Measurements from ENCODE around the gene GLRA1.
"Not testable (repeated sequence)": the region's sequence is repeated elsewhere in the genome, so short reads cannot be mapped to it uniquely, and the experiment has no call there.

Gene GLRA1

DNA sequence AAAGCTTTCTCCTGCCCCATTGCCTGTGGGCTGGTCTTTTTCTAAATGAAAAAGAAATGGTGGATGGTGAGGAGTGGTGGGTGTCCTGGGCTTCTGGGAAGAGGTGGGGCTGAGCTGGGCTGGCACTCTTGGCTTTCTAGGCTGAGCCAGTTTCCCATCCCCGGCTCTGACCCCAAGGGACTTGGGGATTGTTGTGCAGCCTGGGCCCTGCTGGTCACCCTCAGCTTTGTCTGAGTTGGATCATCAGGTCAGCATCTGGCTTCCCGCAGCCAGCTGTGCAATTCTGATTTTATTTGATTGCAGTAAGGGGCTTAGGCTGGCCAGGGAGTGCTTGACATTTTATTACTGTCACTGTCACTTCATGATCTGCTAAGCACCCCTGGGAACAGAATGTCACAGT, 25.3 kb downstream of the GLRA1 start:
- peaks cover 32% of the 10 kb centered on the region for H3K4me1 ChIP-seq (ENCODE audit: control insufficient read depth, low read depth, low read length)
- H3K4me3 ChIP-seq (ENCODE audit: low read length), result no peak overlapping the region
- no peak overlapping the region for H3K9ac ChIP-seq (ENCODE audit: low read length)
- H3K27me3 ChIP-seq (ENCODE audit: control insufficient read depth, insufficient read depth, low read length), result peaks cover 68% of the 10 kb centered on the region
- H3K36me3 ChIP-seq (ENCODE audit: control insufficient read depth, low read depth, low read length), result no peaks in the 10 kb centered on the region
- no peak overlapping the region for H3K27ac ChIP-seq (ENCODE audit: low read length)
- H3K9me3 ChIP-seq (ENCODE audit: control insufficient read depth, low read depth, low read length), result no peaks in the 10 kb centered on the region

- Histone ChIP-seq H3K4me1 (ENCODE audit: control insufficient read depth, low read depth, low read length) (peaks cover 17% of the 10 kb centered on the region), H3K4me3 (ENCODE audit: low read length) (no peak overlapping the region)
Measured at GRCh38 chr5:151897896-151898295, 26.8 kb downstream of the GLRA1 start.

GRCh38 chr5:151897020-151897552, 27.6 kb downstream of the GLRA1 start:
- Histone ChIP-seq H3K4me3 (ENCODE audit: low read length) (no peak overlapping the region), H3K9ac (ENCODE audit: low read length) (no peak overlapping the region), H3K27me3 (ENCODE audit: control insufficient read depth, insufficient read depth, low read length) (peaks cover 45% of the 10 kb centered on the region), H3K36me3 (ENCODE audit: control insufficient read depth, low read depth, low read length) (no peaks in the 10 kb centered on the region), H3K9me3 (ENCODE audit: control insufficient read depth, low read depth, low read length) (no peaks in the 10 kb centered on the region), H3K4me1 (ENCODE audit: control insufficient read depth, low read depth, low read length) (peaks cover 10% of the 10 kb centered on the region), H3K27ac (ENCODE audit: low read length) (no peak overlapping the region)

More at GRCh38 chr5:151897896-151898295, 26.8 kb downstream of the GLRA1 start:
- H3K27ac ChIP-seq (ENCODE audit: low read length), result no peak overlapping the region
- H3K36me3 ChIP-seq (ENCODE audit: control insufficient read depth, low read depth, low read length), result no peaks in the 10 kb centered on the region
- no peak overlapping the region for H3K9ac ChIP-seq (ENCODE audit: low read length)
- peaks cover 53% of the 10 kb centered on the region for H3K27me3 ChIP-seq (ENCODE audit: control insufficient read depth, insufficient read depth, low read length)
- no peaks in the 10 kb centered on the region for H3K9me3 ChIP-seq (ENCODE audit: control insufficient read depth, low read depth, low read length)

GRCh38 chr5:151896031-151896691, 28.5 kb downstream of the GLRA1 start:
- H3K9ac ChIP-seq (ENCODE audit: low read length), result no peak overlapping the region
- peaks cover 7% of the 10 kb centered on the region for H3K4me1 ChIP-seq (ENCODE audit: control insufficient read depth, low read depth, low read length)
- no peaks in the 10 kb centered on the region for H3K36me3 ChIP-seq (ENCODE audit: control insufficient read depth, low read depth, low read length)
- H3K4me3 ChIP-seq (ENCODE audit: low read length), result no peak overlapping the region
- no peaks in the 10 kb centered on the region for H3K9me3 ChIP-seq (ENCODE audit: control insufficient read depth, low read depth, low read length)
- peaks cover 36% of the 10 kb centered on the region for H3K27me3 ChIP-seq (ENCODE audit: control insufficient read depth, insufficient read depth, low read length)
- no peak overlapping the region for H3K27ac ChIP-seq (ENCODE audit: low read length)

DNA sequence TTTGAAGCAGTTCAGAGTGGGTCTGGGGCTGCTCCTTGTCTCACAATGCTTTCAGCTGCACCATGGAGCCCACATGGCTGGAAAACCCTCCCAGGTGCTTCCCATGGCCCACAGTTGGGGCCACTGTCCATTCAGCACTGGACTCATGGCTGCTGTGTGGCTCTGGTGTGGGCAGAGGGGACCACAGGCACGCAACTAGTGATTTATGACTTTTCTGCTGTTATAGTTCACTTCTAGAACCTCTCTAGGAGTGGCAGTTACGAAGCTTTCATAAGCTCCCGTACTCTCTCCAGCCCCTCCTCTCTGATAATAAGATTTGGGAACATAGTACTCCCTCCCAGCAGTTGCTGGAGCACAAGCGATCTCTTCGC, 29.0 kb downstream of the GLRA1 start:
- H3K27ac ChIP-seq (ENCODE audit: low read length), result no peak overlapping the region
- no peaks in the 10 kb centered on the region for H3K36me3 ChIP-seq (ENCODE audit: control insufficient read depth, low read depth, low read length)
- H3K4me1 ChIP-seq (ENCODE audit: control insufficient read depth, low read depth, low read length), result peaks cover 7% of the 10 kb centered on the region
- no peak overlapping the region for H3K9ac ChIP-seq (ENCODE audit: low read length)
- no peak overlapping the region for H3K4me3 ChIP-seq (ENCODE audit: low read length)
- H3K27me3 ChIP-seq (ENCODE audit: control insufficient read depth, insufficient read depth, low read length), result peaks cover 30% of the 10 kb centered on the region
- H3K9me3 ChIP-seq (ENCODE audit: control insufficient read depth, low read depth, low read length), result no peaks in the 10 kb centered on the region

DNA sequence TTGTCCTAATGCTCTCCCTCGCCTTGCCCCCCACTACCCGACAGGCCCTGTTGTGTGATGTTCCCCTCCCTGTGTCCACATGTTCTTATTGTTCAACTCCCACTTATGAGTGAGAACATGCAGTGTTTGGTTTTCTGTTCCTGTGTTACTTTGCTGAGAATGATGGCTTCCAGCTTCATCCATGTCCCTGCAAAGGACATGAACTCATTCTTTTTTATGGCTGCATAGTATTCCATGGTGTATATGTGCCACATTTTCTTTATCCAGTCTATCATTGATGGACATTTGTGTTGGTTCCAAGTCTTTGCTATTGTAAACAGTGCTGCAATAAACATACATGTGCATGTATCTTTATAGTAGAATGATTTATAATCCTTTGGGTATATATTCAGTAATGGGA, 31.2 kb downstream of the GLRA1 start:
- not testable (repeated sequence) for H3K4me3 ChIP-seq (ENCODE audit: low read length); H3K27ac ChIP-seq (ENCODE audit: low read length); H3K27me3 ChIP-seq (ENCODE audit: control insufficient read depth, insufficient read depth, low read length); H3K9ac ChIP-seq (ENCODE audit: low read length); H3K9me3 ChIP-seq (ENCODE audit: control insufficient read depth, low read depth, low read length); H3K36me3 ChIP-seq (ENCODE audit: control insufficient read depth, low read depth, low read length)
- peaks cover 11% of the 10 kb centered on the region for H3K4me1 ChIP-seq (ENCODE audit: control insufficient read depth, low read depth, low read length)

DNA sequence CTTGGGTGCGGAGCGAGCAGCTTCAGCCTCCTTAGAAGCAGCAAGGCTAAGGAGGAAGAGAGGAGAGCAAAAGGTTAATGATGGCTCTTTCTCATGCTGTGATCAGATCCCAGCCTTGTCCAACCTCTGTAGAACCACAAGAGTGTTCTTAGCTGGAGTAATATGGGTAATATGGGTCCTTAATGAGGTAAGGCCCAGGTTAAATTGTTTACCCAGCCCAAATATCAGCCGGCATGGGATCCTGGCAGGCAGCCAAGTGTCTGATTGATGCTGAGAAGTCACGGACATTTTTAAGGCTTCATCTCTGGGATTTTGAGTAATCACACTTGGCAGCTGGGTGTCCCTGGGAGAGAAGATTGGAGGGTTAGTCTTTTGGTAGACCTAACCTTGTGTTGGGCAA, 32.3 kb downstream of the GLRA1 start:
- H3K9ac ChIP-seq (ENCODE audit: low read length), result no peak overlapping the region
- no peaks in the 10 kb centered on the region for H3K27me3 ChIP-seq (ENCODE audit: control insufficient read depth, insufficient read depth, low read length)
- H3K9me3 ChIP-seq (ENCODE audit: control insufficient read depth, low read depth, low read length), result no peaks in the 10 kb centered on the region
- no peak overlapping the region for H3K4me3 ChIP-seq (ENCODE audit: low read length)
- H3K27ac ChIP-seq (ENCODE audit: low read length), result no peak overlapping the region
- peaks cover 11% of the 10 kb centered on the region for H3K4me1 ChIP-seq (ENCODE audit: control insufficient read depth, low read depth, low read length)
- no peaks in the 10 kb centered on the region for H3K36me3 ChIP-seq (ENCODE audit: control insufficient read depth, low read depth, low read length)

DNA sequence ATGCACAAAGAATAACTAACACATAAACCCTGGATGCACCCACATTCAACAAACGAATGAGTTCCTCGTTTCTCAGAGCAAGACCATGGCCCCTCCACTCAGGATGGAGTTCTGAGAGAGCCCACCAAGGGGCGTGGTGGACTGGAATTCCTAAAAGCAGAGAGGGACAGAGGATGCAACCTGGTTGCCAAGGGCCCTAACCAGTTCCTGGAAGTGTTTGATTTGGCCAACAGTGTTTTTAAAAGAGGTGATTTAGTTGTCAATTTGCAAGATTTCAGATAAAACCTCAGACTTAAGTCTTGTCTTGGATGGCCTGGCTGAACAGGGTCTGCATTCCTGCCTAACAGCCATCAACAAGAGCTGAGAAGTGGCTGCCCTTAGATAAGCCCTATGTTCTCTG, 34.4 kb downstream of the GLRA1 start:
- no peaks in the 10 kb centered on the region for H3K9me3 ChIP-seq (ENCODE audit: control insufficient read depth, low read depth, low read length)
- H3K27me3 ChIP-seq (ENCODE audit: control insufficient read depth, insufficient read depth, low read length), result no peaks in the 10 kb centered on the region
- H3K9ac ChIP-seq (ENCODE audit: low read length), result no peak overlapping the region
- no peak overlapping the region for H3K27ac ChIP-seq (ENCODE audit: low read length)
- H3K4me1 ChIP-seq (ENCODE audit: control insufficient read depth, low read depth, low read length), result peaks cover 7% of the 10 kb centered on the region
- H3K36me3 ChIP-seq (ENCODE audit: control insufficient read depth, low read depth, low read length), result no peaks in the 10 kb centered on the region
- H3K4me3 ChIP-seq (ENCODE audit: low read length), result no peak overlapping the region

DNA sequence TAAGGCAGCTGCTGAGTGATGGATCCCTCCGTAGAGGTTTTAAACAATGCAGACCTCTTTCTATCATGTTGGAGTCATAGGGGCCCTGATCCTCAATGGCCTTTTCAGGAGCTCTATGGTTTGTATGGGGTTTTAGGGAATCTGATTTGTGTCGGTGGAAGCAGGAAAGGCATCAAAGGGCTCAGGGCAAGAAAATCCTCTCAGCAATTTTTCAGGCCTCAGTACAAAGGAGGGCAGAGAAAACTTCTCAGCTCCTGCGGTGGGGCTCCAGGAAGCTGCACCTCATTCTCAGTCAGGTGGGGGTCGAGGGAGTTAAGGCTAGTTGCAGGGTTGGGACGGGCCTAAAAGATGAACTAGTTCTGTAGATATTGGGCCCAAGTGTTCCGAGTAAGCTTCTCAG, 35.0 kb downstream of the GLRA1 start:
- Histone ChIP-seq H3K27me3 (ENCODE audit: control insufficient read depth, insufficient read depth, low read length) (no peaks in the 10 kb centered on the region), H3K27ac (ENCODE audit: low read length) (no peak overlapping the region), H3K9ac (ENCODE audit: low read length) (no peak overlapping the region), H3K4me3 (ENCODE audit: low read length) (no peak overlapping the region), H3K36me3 (ENCODE audit: control insufficient read depth, low read depth, low read length) (no peaks in the 10 kb centered on the region), H3K9me3 (ENCODE audit: control insufficient read depth, low read depth, low read length) (no peaks in the 10 kb centered on the region), H3K4me1 (ENCODE audit: control insufficient read depth, low read depth, low read length) (peaks cover 7% of the 10 kb centered on the region)

- Histone ChIP-seq H3K4me1 (ENCODE audit: control insufficient read depth, low read depth, low read length) (peaks cover 7% of the 10 kb centered on the region), H3K9me3 (ENCODE audit: control insufficient read depth, low read depth, low read length) (no peaks in the 10 kb centered on the region), H3K9ac (ENCODE audit: low read length) (no peak overlapping the region), H3K4me3 (ENCODE audit: low read length) (no peak overlapping the region), H3K27me3 (ENCODE audit: control insufficient read depth, insufficient read depth, low read length) (peaks cover 16% of the 10 kb centered on the region), H3K36me3 (ENCODE audit: control insufficient read depth, low read depth, low read length) (no peaks in the 10 kb centered on the region), H3K27ac (ENCODE audit: low read length) (no peak overlapping the region)
Measured at GRCh38 chr5:151886546-151887275, 37.9 kb downstream of the GLRA1 start.

GRCh38 chr5:151885138-151885908, 39.3 kb downstream of the GLRA1 start:
- Histone ChIP-seq H3K27me3 (ENCODE audit: control insufficient read depth, insufficient read depth, low read length) (peaks cover 20% of the 10 kb centered on the region), H3K4me1 (ENCODE audit: control insufficient read depth, low read depth, low read length) (peaks cover 7% of the 10 kb centered on the region), H3K9ac (ENCODE audit: low read length) (no peak overlapping the region), H3K27ac (ENCODE audit: low read length) (no peak overlapping the region), H3K4me3 (ENCODE audit: low read length) (no peak overlapping the region), H3K9me3 (ENCODE audit: control insufficient read depth, low read depth, low read length) (no peaks in the 10 kb centered on the region), H3K36me3 (ENCODE audit: control insufficient read depth, low read depth, low read length) (no peaks in the 10 kb centered on the region)
